GM12878 (cell line): Measurements from ENCODE around the gene NUCB1. TPM values are rescaled to one million over a fixed set of nuclear protein-coding genes. Genes with fewer than 3 reads are reported as not detected.

Source experiments
- ATAC-seq: fragments of 200-7000 bp; cut with Tn5 transposase; 3 replicates; pipeline ENCODE4 v1.9.1; 2020; ENCODE audit warnings: mild to moderate bottlenecking, moderate library complexity
- BruUV-seq: library from RNA; stranded (reverse); fragments of 400-500 nt; replicated peaks from 2 replicates; lab custom pipeline; 2021; lab: Mats Ljungman, UMichigan
- CTCF ChIA-PET: fragments of 300-600 bp; sonication (Branson Sonifier 250); formaldehyde crosslinking; extraction: SDS; loops from one replicate; lab custom pipeline; 2021; ENCODE audit warnings: inconsistent platforms; lab: Yijun Ruan, JAX
- POLR2A ChIA-PET: fragments of 350-600 bp; formaldehyde crosslinking; extraction: SDS; loops from one replicate; lab custom pipeline; 2021; ENCODE audit warnings: inconsistent platforms; lab: Charles Lee
- RAD21 ChIA-PET: fragments of 300-600 bp; sonication (Branson Sonifier 250); formaldehyde crosslinking; loops from one replicate; lab custom pipeline; 2023; ENCODE audit warnings: antibody characterized with exemption; ENCODE audit not compliant: unreplicated experiment; lab: Charles Lee
- SMC1A ChIA-PET: fragments of 300-600 bp; sonication (Branson Sonifier 250); formaldehyde crosslinking; loops from one replicate; lab custom pipeline; 2023; ENCODE audit not compliant: unreplicated experiment, uncharacterized antibody; lab: Charles Lee
- DNase-seq: peaks from one replicate; pipeline ENCODE4 v3.0.0-alpha.2; 2011; ENCODE audit warnings: low read depth, low spot score
- FAIRE-seq: peaks from 3 replicates; lab custom pipeline; 2011; peaks lifted over from hg19 to GRCh38; lab: Jason Lieb, UNC
- H2AFZ ChIP-seq: 2 replicates; pipeline ENCODE4 v1.6.0; 2011; ENCODE audit warnings: low read depth, low read length, control low read depth; ENCODE audit not compliant: control insufficient read depth
- H3K27ac ChIP-seq: 2 replicates; pipeline ENCODE4 v1.5.1; 2011; ENCODE audit warnings: control low read depth; ENCODE audit not compliant: control insufficient read depth, insufficient read depth
- H3K27me3 ChIP-seq, 2 experiments: replicated peaks in 1 of 2; 2 replicates each; pipeline versions ENCODE4 v1.6.0 to v1.6.1; 2011; ENCODE audit warnings: low read length in 1 of 2; ENCODE audit not compliant: control insufficient read depth in 2 of 2, insufficient read depth in 2 of 2
- H3K36me3 ChIP-seq, 2 experiments: 2 replicates each; pipeline ENCODE4 v1.5.1; 2011; ENCODE audit warnings: low read length in 1 of 2; ENCODE audit not compliant: control insufficient read depth in 2 of 2, insufficient read depth in 2 of 2
- H3K4me1 ChIP-seq: 2 replicates; pipeline ENCODE4 v1.6.1; 2011; ENCODE audit warnings: mild to moderate bottlenecking, low read length, moderate library complexity, mixed read lengths; ENCODE audit not compliant: control insufficient read depth, insufficient read depth
- H3K4me2 ChIP-seq: 2 replicates; pipeline ENCODE4 v1.6.0; 2011; ENCODE audit warnings: control low read depth; ENCODE audit not compliant: control insufficient read depth, insufficient read depth
- H3K4me3 ChIP-seq: fragments of 200-600 bp; sonication (generic); 2 replicates; pipeline ENCODE4 v1.5.1; 2016
- H3K79me2 ChIP-seq: 2 replicates; pipeline ENCODE4 v1.6.0; 2011; ENCODE audit warnings: low read length; ENCODE audit not compliant: control insufficient read depth, insufficient read depth
- H3K9ac ChIP-seq: 2 replicates; pipeline ENCODE4 v1.8.0; 2011; ENCODE audit warnings: low read length, control low read depth, mixed read lengths; ENCODE audit not compliant: control insufficient read depth, insufficient read depth
- H3K9me3 ChIP-seq: replicated peaks from 3 replicates; pipeline ENCODE4 v1.5.1; 2011; ENCODE audit warnings: mild to moderate bottlenecking, low read length; ENCODE audit not compliant: control insufficient read depth, insufficient read depth
- H4K20me1 ChIP-seq: 2 replicates; pipeline ENCODE4 v1.6.0; 2011; ENCODE audit not compliant: control insufficient read depth, insufficient read depth
- CEBPB ChIP-seq, 2 experiments: fragments of 150-350 bp in 1 of 2; IDR thresholded peaks; 2 replicates each; pipeline ENCODE4 v1.6.1; 2012 to 2014; ENCODE audit warnings: low read depth in 2 of 2, low read length in 2 of 2, borderline replicate concordance in 1 of 2, inconsistent platforms in 1 of 2
- EGR1 ChIP-seq, 2 experiments: IDR thresholded peaks; 1 replicate in 1 of 2; 2 replicates in 1 of 2; pipeline ENCODE4 v1.6.1; 2011 to 2012; ENCODE audit warnings: low read depth in 2 of 2, low read length in 2 of 2, borderline replicate concordance in 1 of 2, mild to moderate bottlenecking in 1 of 2, moderate library complexity in 1 of 2
- GATAD2B ChIP-seq: fragments of 450-650 bp; conservative IDR thresholded peaks from 2 replicates; pipeline ENCODE4 v1.6.1; 2017; ENCODE audit warnings: low read depth, mild to moderate bottlenecking, moderate library complexity
- IRF5 ChIP-seq: fragments of 450-650 bp; IDR thresholded peaks from 2 replicates; pipeline ENCODE4 v1.6.1; 2017; ENCODE audit warnings: borderline replicate concordance
- MXI1 ChIP-seq: fragments of 150-350 bp; IDR thresholded peaks from 2 replicates; pipeline ENCODE4 v1.6.1; 2011; ENCODE audit warnings: low read depth, mild to moderate bottlenecking, inconsistent platforms, low read length, improper control_type of control experiment
- MYC ChIP-seq: IDR thresholded peaks from 2 replicates; pipeline ENCODE4 v1.6.1; 2011; ENCODE audit warnings: mild to moderate bottlenecking, low read length, moderate library complexity, inconsistent platforms; ENCODE audit not compliant: insufficient read depth, insufficient replicate concordance, insufficient read length, severe bottlenecking
- NKRF ChIP-seq: fragments of 450-650 bp; conservative IDR thresholded peaks from 2 replicates; pipeline ENCODE4 v1.6.1; 2017; ENCODE audit warnings: mild to moderate bottlenecking, moderate library complexity
- PAX8 ChIP-seq: fragments of 450-650 bp; IDR thresholded peaks from 2 replicates; pipeline ENCODE4 v1.6.1; 2017; ENCODE audit warnings: mild to moderate bottlenecking, moderate library complexity
- POLR2AphosphoS2 ChIP-seq: IDR thresholded peaks from 2 replicates; pipeline ENCODE4 v1.6.1; 2011; ENCODE audit warnings: low read depth, mild to moderate bottlenecking, low read length, improper control_type of control experiment, moderate library complexity
- RAD51 ChIP-seq: fragments of 450-650 bp; IDR thresholded peaks from 2 replicates; pipeline ENCODE4 v1.6.1; 2016; ENCODE audit warnings: moderate library complexity, mild to moderate bottlenecking, inconsistent platforms
- SIN3A ChIP-seq: IDR thresholded peaks from 2 replicates; pipeline ENCODE4 v1.6.1; 2012; ENCODE audit warnings: low read depth, low read length, improper control_type of control experiment
- TCF7 ChIP-seq: IDR thresholded peaks from 2 replicates; pipeline ENCODE4 v1.6.1; 2014; ENCODE audit warnings: antibody characterized with exemption, borderline replicate concordance
- ZNF24 ChIP-seq: fragments of 450-650 bp; IDR thresholded peaks from 2 replicates; pipeline ENCODE4 v1.6.1; 2017; ENCODE audit warnings: antibody characterized with exemption, mild to moderate bottlenecking
- ZNF592 ChIP-seq: fragments of 450-650 bp; IDR thresholded peaks from 2 replicates; pipeline ENCODE4 v1.6.1; 2017; ENCODE audit warnings: mild to moderate bottlenecking, moderate library complexity
- WGBS: methylation state at CpG from one replicate; pipeline ENCODE4 v1.1.6; 2016; ENCODE audit warnings: low lambda C conversion rate; ENCODE audit not compliant: insufficient replicate concordance, insufficient coverage; ENCODE audit errors: missing lambda C conversion rate; 5-methylcytosine and 5-hydroxymethylcytosine counted together
- in situ Hi-C: fragments of 300-500 bp; cut with MboI; formaldehyde crosslinking; loops from 9 replicates; pipeline ENCODE4 v1.14.3; 2018; ENCODE audit warnings: mixed read lengths
- intact Hi-C: fragments of 100-400 bp; cut with micrococcal nuclease; formaldehyde crosslinking; loops from one replicate; pipeline ENCODE4 v1.14.2; 2022; ENCODE audit not compliant: unreplicated experiment
- polyA plus RNA-seq, 11 experiments: library from polyadenylated mRNA; depleted of rRNA in 4 of 11; unstranded in 6 of 11; stranded (reverse) in 5 of 11; fragments of >200 nt; fragmentation: Nextera tagmentation in 4 of 11; fragmentation: Illumina TruSeq in 1 of 11; extraction: Ambion mirVana in 4 of 11; extraction: Trizol in 1 of 11; gene quantifications; 1 replicate in 1 of 11; 2 replicates in 10 of 11; pipeline versions ENCODE4 v1.2.1 to v1.2.3, GENCODE V29; 2011 to 2016; ENCODE audit warnings: inconsistent platforms in 2 of 11, missing spikeins in 2 of 11, low read depth in 1 of 11
- total RNA-seq, 4 experiments: library from RNA; depleted of rRNA in 3 of 4; stranded (reverse); fragments of >200 nt in 3 of 4; fragmentation: Illumina TruSeq in 1 of 4; extraction: Trizol in 1 of 4; gene quantifications; 2 replicates each; pipeline versions ENCODE4 v1.2.1 to v1.2.3, GENCODE V29; 2013 to 2021

The NUCB1 gene
- total and polyA plus RNA-seq, 10 of the 15 experiments (the other 5 are each of a cell fraction or from before 2014, with no cell fraction given), result 1.8 to 112 (median 44.5) TPM

DNA sequence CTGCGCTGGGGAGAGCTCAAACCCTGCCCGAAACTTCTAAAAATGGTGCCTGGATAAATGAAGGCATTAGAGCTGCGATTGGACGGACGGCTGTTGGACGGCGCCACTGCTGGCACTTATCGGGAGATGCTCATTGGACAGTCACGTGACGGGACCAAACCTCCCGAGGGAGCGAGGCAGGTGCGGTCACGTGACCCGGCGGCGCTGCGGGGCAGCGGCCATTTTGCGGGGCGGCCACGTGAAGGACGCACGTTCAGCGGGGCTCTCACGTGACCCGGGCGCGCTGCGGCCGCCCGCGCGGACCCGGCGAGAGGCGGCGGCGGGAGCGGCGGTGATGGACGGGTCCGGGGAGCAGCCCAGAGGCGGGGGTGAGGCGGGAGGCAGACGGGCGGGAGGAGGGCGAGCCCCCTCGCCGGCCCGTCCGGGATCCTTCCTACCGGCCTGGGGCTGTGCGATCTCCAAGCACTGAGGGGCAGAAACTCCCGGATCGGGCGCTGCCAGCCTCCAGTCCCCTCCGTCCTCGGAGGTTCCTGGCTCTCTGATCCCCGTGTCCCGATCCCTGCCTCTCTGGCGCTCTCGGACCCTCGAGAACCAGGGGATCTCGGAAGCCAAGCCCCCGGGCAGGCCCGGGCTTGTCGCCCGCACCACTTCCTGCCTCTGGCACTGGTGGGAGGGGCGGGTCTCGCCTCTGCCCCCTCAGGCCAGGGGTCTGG lies 54.6 kb downstream of the NUCB1 start, which contains the start of gene BAX:
Gene BAX, plus strand, starts transcription at position 281 of the 713 bp plus-strand sequence. Its CDS starts 54 bp downstream, at position 335.
- intact Hi-C loops, result no loop called here
- in situ Hi-C loops, result no loop called here
- ChIA-PET RAD21 (interaction anchor here (0.8 to 2.4 kb wide), 9 partner anchors 9 to 254 kb away, joined by 3 to 8 read pairs (median 3); partner anchors contain the start of gene NUCB1), POLR2A (interaction anchor here (0.6 to 3.1 kb wide), 13 partner anchors 7 to 1160 kb away, joined by 3 to 15 read pairs (median 5); partner anchors contain the start of genes DHDH, FTL, GYS1 and NUCB1), CTCF (interaction anchor here (1.1 to 2.1 kb wide), 6 partner anchors 12 to 167 kb away, joined by 4 to 10 read pairs (median 4); no protein-coding TSS in a partner anchor), SMC1A (interaction anchor here (0.6 to 3.1 kb wide), 12 partner anchors 8 to 167 kb away, joined by 3 to 14 read pairs (median 4); partner anchors contain the start of gene NUCB1)
- Histone ChIP-seq H3K4me2 (peak within 1 kb of the TSS; percentile 99), H3K79me2 (peaks cover 23% of the 10 kb centered on the region), H3K4me1 (peaks cover 5% of the 10 kb centered on the region; the same call in 1 of the 2 replicates), H4K20me1 (no peaks in the 10 kb centered on the region), H2AFZ (peak within 1 kb of the TSS; percentile 75), H3K27me3 (no peaks in the 10 kb centered on the region), H3K4me3 (peak within 1 kb of the TSS; percentile 98), H3K9ac (peak within 1 kb of the TSS; percentile 100), H3K9me3 (no peaks in the 10 kb centered on the region), H3K27ac (peak within 1 kb of the TSS; percentile 99), H3K36me3 (no peaks in the 10 kb centered on the region; a peak in 1 of 4 replicates)
- ATAC-seq (peak; percentile 98), FAIRE-seq (peak; percentile 98), DNase-seq (peak; percentile 92)
- TSS peak; percentile 76 for BruUV-seq
- WGBS, result 2% methylated on average over 56 of the region's 71 CpGs
- TF ChIP-seq SIN3A, result peak; percentile 89
- TF ChIP-seq MXI1, result peak; percentile 49
- TF ChIP-seq PAX8, result no peak
- no peak for TF ChIP-seq IRF5
- peak; percentile 100 for TF ChIP-seq RAD51
- TF ChIP-seq GATAD2B, result peak; percentile 83
- TF ChIP-seq CEBPB (IDR thresholded peaks at IDR 0.05; ENCODE audit: borderline replicate concordance in 1 of 2, low read depth in 2 of 2, low read length in 2 of 2), result no peak
- TF ChIP-seq ZNF592, result 0 out of 2 replicates have a peak, but pooled peaks have one; percentile 20
- 0 out of 2 replicates have a peak, but pooled peaks have one; percentile 22 for TF ChIP-seq ZNF24
- no peak for TF ChIP-seq TCF7
- peak; percentile 53 for TF ChIP-seq MYC
- no peak for TF ChIP-seq POLR2AphosphoS2
- TF ChIP-seq EGR1 (IDR thresholded peaks at IDR 0.05; ENCODE audit: borderline replicate concordance in 1 of 2, low read depth in 2 of 2, low read length in 2 of 2), result peak; percentile 72 to 91
- TF ChIP-seq NKRF, result peak; percentile 92
